ENCODE data around the gene PPIA.

PPIA gene

DNA sequence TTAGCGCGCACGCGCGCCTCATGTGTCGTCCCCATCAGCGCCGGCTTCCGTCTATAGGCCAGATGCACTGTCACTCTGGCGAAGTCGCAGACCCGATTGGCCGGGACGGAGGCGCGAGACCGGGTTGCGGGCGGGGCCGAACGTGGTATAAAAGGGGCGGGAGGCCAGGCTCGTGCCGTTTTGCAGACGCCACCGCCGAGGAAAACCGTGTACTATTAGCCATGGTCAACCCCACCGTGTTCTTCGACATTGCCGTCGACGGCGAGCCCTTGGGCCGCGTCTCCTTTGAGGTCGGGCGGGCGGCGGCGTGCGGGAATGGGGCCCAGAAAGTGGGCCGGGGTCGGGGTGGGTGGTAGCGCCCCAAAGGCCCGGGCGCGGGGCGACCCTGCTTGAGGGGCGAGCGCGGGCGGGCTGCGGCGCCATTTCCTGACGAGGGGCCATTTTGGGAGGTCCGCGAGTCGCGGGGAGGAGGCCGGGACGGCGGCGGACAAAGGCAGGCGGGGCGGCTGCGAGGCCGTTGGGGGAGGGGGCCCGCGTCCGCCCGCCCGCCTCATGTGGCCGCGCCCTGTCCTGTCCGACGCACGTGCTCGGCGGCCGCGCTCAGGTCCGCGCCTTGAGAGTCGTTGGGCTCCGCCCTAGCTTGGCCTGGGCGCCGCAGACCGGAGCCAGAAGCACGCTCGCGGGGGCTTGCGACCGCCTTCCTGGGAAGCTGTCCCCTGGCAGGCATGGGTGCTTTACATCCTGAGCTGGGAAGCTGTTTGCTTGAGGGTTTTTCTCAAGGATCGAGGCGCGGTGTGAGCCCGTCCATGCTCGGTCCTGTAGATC lies at the start of gene PPIA:
PPIA (plus strand) TSS at position 178 of the 825 bp plus-strand sequence; CDS start at position 222, 44 bp downstream.
- peak; percentile 98 for DNase-seq

DNA sequence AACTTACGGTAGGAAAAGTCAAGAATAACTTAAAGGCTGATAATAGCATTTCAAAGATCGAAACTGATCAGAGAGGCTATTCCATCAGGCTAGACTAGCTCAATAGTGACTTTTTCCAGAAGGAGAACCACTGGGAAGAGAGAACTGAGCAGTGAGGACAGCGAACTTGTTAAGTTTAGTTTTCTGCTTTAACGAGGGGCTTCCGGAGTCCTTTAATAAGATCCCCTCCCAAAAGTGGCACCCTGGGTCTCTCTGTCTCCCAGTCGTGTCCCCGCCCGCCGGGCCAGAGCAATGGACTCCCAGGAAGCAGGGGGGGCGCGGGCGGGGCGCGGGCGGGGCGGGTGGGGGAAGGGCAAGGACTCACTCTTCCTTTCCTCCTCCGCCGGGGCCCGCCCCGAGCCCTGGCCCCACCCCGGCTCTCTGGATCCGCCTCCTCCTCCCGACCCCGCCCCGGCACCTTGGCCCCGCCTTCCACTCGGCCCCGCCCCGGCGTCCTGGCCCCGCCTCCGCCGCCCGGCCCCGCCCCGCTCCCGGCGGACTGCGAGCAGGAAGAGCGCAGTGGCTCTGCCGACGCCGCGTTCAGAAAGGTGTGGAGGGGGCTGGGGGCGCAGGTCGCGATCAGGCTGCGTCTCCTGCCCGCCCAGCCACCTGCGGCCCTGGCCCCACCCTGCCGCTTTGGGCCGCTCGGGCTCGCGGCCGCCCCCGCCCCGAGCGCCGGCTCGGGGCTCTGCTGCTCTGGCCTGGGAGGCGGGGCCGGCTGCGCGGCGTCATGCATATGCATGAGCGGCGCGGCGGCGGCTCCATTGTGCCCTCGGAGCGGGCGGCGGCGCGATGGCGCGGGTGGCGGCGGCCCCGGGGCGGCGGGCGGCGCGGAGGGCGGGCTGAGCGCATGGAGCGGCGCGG lies 48.2 kb upstream of the PPIA start, which contains the start of gene ZMIZ2:
ZMIZ2 (plus strand) TSS at position 803 of the 903 bp plus-strand sequence. CDS start 7,403 bp downstream, outside the sequence.
- DNase-seq = peak; percentile 89

- DNase-seq = no peak
Measured at GRCh38 chr7:44748948-44749731, 47.3 kb upstream of the PPIA start.

GRCh38 chr7:44749992-44750391 lies 46.5 kb upstream of the PPIA start:
- no peak for DNase-seq

DNA sequence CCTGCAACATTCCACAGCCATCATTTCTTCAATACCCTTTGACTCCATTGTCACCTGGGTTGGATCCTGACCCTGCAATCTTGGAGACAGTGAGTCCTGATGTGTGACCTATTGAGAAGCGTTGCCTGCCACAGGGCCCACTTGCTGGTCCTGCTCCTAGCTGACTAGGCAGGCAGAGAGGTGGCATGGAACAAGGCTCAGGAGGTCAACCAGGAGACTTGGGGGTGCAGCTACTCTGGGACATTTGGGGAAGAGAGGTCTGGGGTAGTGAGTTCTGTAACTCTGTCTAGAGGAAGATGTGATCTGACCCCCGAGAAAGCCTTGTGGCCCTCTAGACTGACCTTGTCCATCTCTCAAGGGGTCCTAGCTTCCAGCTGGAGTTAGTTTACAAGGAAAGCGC lies 46.1 kb upstream of the PPIA start:
- no peak for DNase-seq

DNA sequence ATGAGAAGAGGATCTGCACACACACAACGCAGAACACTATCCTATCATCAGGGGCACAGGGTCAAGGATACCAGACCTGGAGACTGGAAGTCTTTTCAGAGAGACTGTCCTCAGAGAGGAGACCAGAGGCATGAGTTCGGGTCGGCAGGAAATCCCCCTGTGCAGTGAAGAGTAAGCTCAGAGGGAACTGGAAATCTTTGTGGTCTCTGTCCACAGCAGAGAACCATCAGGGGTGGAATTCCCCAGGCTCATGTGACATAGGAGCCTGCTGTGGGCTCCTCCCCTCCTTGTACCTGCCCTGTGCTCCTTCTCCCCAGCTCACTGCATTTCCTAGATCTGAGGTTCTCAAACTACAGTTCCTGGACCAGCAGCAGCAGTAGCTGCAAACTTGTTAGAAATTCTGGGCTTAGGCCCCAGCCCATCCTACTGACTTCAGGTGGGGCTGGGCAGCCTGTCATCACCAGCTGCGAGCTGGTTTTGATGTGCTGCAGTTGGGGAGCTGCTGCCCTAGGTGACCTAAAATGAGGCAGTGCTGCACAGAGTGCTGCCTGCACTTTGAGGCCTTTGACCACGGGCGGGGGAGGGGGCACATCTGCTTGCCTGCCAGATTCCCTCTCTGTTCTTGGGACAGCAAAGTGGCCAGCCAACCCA lies 45.4 kb upstream of the PPIA start:
- no peak for DNase-seq

DNA sequence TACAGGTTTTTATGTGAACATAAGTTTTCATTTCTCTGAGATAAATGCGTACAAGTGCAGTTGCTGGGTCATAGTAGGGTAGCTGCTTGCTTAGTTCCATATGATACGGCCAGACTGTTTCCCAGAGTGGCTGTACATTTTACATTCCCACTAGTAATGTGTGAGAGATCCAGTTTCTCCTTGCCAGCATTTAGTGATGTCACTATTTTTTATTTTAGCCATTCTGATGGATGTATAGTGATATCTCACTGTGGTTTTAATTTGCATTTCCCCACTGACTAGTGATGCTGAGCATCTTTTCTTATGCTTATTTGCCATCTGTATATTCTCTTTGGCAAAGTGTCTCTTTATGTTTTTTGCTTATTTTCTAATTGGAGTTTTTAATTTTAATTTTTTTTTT lies 43.7 kb upstream of the PPIA start:
- no peak for DNase-seq

DNA sequence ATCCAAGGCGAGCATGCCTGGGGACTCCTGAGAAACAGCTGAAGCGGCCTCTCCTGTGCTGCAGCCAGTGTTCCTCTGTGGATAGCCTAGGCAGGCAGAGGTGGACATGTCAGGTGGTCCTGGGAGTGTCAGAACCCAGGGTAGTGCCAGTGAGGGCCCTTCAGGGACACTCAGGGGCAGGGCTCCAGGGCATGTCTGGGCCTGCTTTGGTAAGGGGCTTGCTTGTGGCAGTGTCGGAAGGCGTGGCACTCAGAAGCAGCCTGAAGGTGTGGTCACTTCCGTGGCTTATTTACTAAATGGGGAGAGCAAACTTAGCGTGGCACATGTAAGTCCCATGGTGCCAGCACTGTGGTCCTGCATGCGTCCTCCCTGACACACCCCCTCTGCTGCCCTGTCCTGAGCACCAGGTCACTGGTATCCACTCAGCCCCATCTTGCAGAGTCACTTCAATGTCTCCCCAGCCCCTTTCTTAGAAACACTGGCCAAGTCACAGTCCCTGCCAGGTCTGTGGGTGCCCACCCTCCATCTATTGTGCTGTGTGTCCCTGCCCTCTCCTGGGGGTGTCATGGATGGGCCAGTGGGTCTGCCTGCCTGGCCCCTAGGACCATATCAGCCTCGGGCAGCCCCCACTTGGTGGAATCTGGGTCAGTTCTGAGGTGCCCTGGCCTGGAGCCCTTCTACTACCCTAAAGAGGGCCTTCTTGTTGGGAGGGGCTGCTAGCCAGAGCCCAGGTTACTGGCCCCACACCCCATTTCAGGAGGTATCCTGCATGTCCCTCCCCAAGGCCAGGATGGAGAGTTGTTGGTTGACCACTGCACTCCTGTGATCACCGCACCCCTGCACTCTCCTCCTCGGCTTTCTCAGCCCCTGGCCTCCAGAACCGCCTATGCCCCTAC lies 41.4 kb upstream of the PPIA start:
- no peak for DNase-seq

DNA sequence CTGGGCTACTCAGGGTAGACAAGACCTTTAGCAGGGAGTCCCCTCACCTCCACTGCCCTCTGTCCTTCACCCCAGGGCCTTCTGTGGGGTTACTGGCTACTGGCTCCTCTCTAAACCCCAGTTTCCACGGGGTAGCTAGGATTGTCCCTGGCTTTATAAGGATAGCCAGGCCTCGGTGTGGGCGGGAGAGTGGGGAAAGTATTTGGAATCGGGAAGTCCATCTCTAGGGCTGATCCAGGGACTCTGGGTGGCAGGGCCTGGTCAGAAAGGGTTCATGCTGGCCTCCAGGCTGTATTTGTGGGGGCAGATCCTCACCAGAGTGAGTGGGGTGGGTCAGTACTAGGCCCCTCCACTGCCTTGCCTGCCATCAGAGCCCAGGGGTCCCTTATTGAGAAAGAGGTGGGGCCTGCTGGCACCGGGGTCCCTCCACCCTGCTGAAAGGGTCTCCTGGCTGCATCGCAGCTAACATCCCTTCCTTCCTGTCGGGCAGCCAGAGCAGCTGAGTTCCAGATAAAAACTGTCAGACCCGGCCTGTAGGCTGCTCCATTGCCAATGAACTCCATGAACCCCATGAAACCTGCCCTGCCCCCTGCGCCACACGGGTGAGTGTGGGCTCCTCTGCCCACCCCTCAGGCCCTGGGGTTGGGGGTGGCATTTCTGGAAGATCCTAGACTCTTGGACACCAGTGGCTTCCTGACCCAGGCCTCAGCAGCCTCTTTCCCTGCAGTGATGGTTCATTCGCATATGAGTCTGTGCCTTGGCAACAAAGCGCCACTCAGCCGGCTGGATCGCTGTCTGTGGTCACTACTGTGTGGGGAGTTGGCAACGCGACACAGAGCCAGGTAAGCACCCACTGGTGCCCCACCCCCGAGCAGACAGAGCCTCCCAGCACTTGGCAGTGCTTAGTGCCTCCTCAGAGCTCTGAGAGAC lies 40.5 kb upstream of the PPIA start:
- DNase-seq = no peak

GRCh38 chr7:44756904-44757303 lies 39.6 kb upstream of the PPIA start:
- no peak for DNase-seq

- DNase-seq = no peak
Measured at GRCh38 chr7:44757311-44757710, 39.2 kb upstream of the PPIA start.

- no peak for DNase-seq
Measured at GRCh38 chr7:44757739-44758138, 38.7 kb upstream of the PPIA start.

DNA sequence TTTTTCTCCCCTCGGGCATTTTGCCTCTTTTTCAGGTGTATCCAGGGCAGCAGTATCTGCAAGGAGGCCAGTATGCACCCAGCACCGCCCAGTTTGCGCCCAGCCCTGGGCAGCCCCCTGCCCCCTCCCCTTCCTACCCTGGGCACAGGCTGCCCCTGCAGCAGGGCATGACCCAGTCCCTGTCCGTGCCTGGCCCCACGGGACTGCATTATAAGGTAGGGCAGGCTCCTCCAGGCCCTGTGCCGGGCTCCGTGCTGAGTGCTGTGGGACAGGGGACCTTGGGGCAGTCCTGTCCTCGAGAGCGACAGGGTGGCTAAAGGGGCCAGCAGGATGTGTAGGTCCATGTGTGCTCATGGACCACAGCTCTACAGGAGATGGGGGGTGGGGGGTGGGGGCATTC lies 37.2 kb upstream of the PPIA start:
- DNase-seq = no peak

DNA sequence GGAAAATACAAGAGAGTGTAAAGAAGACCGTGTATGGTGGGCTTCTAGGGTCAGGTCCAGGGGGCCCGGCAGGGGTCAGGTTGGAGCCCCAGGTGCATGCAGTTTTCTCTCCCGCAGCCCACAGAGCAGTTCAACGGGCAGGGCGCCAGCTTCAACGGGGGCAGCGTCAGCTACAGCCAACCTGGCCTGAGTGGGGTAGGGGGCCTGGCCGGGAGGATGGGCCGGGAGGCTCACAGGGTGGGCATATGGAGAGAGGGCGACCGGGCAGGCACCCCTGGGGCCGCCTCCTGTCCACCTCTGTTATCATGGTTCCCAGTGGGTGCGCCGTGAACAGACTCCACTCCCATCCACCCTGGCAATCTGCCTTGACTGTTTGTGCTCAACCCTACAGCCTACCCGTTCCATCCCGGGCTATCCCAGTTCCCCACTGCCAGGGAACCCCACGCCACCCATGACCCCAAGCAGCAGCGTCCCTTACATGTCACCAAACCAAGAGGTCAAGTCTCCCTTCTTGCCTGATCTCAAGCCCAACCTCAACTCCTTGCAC lies 36.4 kb upstream of the PPIA start:
- DNase-seq = no peak

GRCh38 chr7:44761207-44762161 lies 35.0 kb upstream of the PPIA start:
- no peak for DNase-seq

GRCh38 chr7:44762300-44762699 lies 34.2 kb upstream of the PPIA start:
- DNase-seq = no peak

GRCh38 chr7:44762726-44763522 lies 33.6 kb upstream of the PPIA start:
- DNase-seq = no peak

GRCh38 chr7:44764081-44764480 lies 32.4 kb upstream of the PPIA start:
- no peak for DNase-seq

Measured in fibroblast of upper back skin (primary cell).